ENCODE data around the gene TMEM187. TPM values are rescaled to one million over a fixed set of nuclear protein-coding genes. Genes with fewer than 3 reads are reported as not detected.

TMEM187 gene
- total and polyA plus RNA-seq, 2 of the 4 experiments (the other 2 are of a cell fraction) = 3.4 to 6.2 TPM

- no peak overlapping the region for H3K27ac ChIP-seq (ENCODE audit: insufficient read depth, low read length)
- in situ Hi-C loops (cut with MboI; ENCODE audit: low sequenced_read_pairs) = no loop called here
- no peak overlapping the region for H3K18ac ChIP-seq (ENCODE audit: low read depth, low read length)
- peaks cover 0 to 6% of the 10 kb centered on the region in 2 experiments; a peak in 1 of 4 replicates for H3K79me1 ChIP-seq (ENCODE audit: low read depth in 1 of 2, low read length in 2 of 2)
- no peak overlapping the region for H2AFZ ChIP-seq (replicated peaks; ENCODE audit: low read length, poor library complexity)
- H2BK20ac ChIP-seq (ENCODE audit: low read depth, low read length) = no peak overlapping the region
- 80% methylated on average over 1 of the region's 28 CpGs; no CpG with 5 or more reads in 1 of the 2 experiments for WGBS, 2 experiments (ENCODE audit: extremely low coverage in 2 of 2, insufficient read length in 1 of 2)
- no peak for ATAC-seq (ENCODE audit: low read depth)
- H2AK9ac ChIP-seq (replicated peaks; ENCODE audit: low read depth, low read length, poor library complexity) = no peak overlapping the region
- H3K23ac ChIP-seq (ENCODE audit: low read depth, low read length) = no peak overlapping the region
- no peak overlapping the region for H3K56ac ChIP-seq (ENCODE audit: extremely low read depth, insufficient read depth, low read length)
- no peak overlapping the region for H3K4me2 ChIP-seq (ENCODE audit: low read depth, low read length)
- no peak overlapping the region for H3K4ac ChIP-seq (ENCODE audit: low read depth, low read length)
- no peak for DNase-seq
- no peaks in the 10 kb centered on the region for H3K9me3 ChIP-seq (ENCODE audit: control insufficient read depth, insufficient read depth, low read length)
- H3K36me3 ChIP-seq (ENCODE audit: control insufficient read depth, insufficient read depth, low read length) = peaks cover 59% of the 10 kb centered on the region
- H3K4me1 ChIP-seq (ENCODE audit: control insufficient read depth, insufficient read depth, low read length) = peaks cover 4% of the 10 kb centered on the region
- ChIA-PET POLR2A (ENCODE audit: unreplicated experiment) (no interaction called here), CTCF (no interaction called here)
- dilution Hi-C loops (cut with HindIII; ENCODE audit: low sequenced_read_pairs, unreplicated experiment) = no loop called here
- no peak overlapping the region for H2BK5ac ChIP-seq (ENCODE audit: low read depth, low read length, poor library complexity, severe bottlenecking)
- no peak overlapping the region for H3K14ac ChIP-seq (replicated peaks; ENCODE audit: low read depth, low read length)
- H4K8ac ChIP-seq (ENCODE audit: low read depth in 2 of 2, low read length in 2 of 2) = no peak overlapping the region
- TF ChIP-seq MXI1 (IDR thresholded peaks at IDR 0.05; ENCODE audit: borderline replicate concordance, low read depth, low read length) (no peak), CTCF (conservative IDR thresholded peaks at IDR 0.05; ENCODE audit: low read depth, low read length) (no peak), CHD1 (IDR thresholded peaks at IDR 0.05; ENCODE audit: low read depth, low read length) (no peak), ELK1 (IDR thresholded peaks at IDR 0.05; ENCODE audit: borderline replicate concordance, low read depth, low read length) (no peak), CEBPB (IDR thresholded peaks at IDR 0.05; ENCODE audit: low read depth, low read length) (no peak), POLR2A (IDR thresholded peaks at IDR 0.05; ENCODE audit: low read depth, low read length) (no peak), BHLHE40 (IDR thresholded peaks at IDR 0.05; ENCODE audit: low read depth, low read length) (no peak)
- no peak overlapping the region for H2AK5ac ChIP-seq (ENCODE audit: low read depth, low read length)
- BruUV-seq (replicated peaks) = TSS peak; percentile 3
- no peak overlapping the region for H4K5ac ChIP-seq (ENCODE audit: low read depth, low read length)
- H4K20me1 ChIP-seq (ENCODE audit: insufficient read depth, low read length) = no peaks in the 10 kb centered on the region
- H3K9me1 ChIP-seq (ENCODE audit: insufficient read depth, low read length) = no peaks in the 10 kb centered on the region
- no peaks in the 10 kb centered on the region for H3K27me3 ChIP-seq (ENCODE audit: control insufficient read depth, insufficient read depth, low read length)
- no peak overlapping the region for H2BK15ac ChIP-seq (ENCODE audit: low read depth, low read length)
- no peak overlapping the region for H4K91ac ChIP-seq (ENCODE audit: insufficient read depth, low read depth, low read length)
- no peak overlapping the region for H3K9ac ChIP-seq (ENCODE audit: low read depth, low read length)
- intact Hi-C loops (cut with micrococcal nuclease) = no loop called here
- H3K4me3 ChIP-seq (ENCODE audit: insufficient read depth, low read depth, low read length) = no peak overlapping the region
- H2BK120ac ChIP-seq (ENCODE audit: low read depth, low read length) = no peak overlapping the region
These were observed 20.7 kb upstream of the TMEM187 start for GRCh38 chrX:153951683-153952372.

Measured in IMR-90 (cell line).